GM12864 (cell line): ENCODE results near the gene UTP25.

Source experiments
- DNase-seq: peaks from one replicate; pipeline ENCODE4 v3.0.0-alpha.2; 2011; ENCODE audit warnings: low read depth
- H3K4me3 ChIP-seq: 2 replicates; pipeline ENCODE4 v1.5.1; 2011; ENCODE audit warnings: mild to moderate bottlenecking, low read depth, low read length, control low read depth
- CTCF ChIP-seq: IDR thresholded peaks from 2 replicates; pipeline ENCODE4 v1.5.1; 2011; ENCODE audit warnings: low read depth, mild to moderate bottlenecking, moderate library complexity, low read length, control low read depth, inconsistent platforms; ENCODE audit errors: missing control alignments

Gene UTP25

GRCh38 chr1:209816923-209817322 lies 10.8 kb upstream of the UTP25 start:
- TF ChIP-seq CTCF: no peak
- no peak overlapping the region for H3K4me3 ChIP-seq

GRCh38 chr1:209817691-209818090 lies 10.1 kb upstream of the UTP25 start:
- no peak overlapping the region for H3K4me3 ChIP-seq
- DNase-seq: no peak
- TF ChIP-seq CTCF: no peak

More at GRCh38 chr1:209816923-209817322, 10.8 kb upstream of the UTP25 start:
- no peak for DNase-seq

GRCh38 chr1:209819058-209819457 lies 8.7 kb upstream of the UTP25 start:
- no peak overlapping the region for H3K4me3 ChIP-seq
- DNase-seq: no peak
- no peak for TF ChIP-seq CTCF

GRCh38 chr1:209820986-209821385 lies 6.8 kb upstream of the UTP25 start:
- DNase-seq: no peak
- no peak overlapping the region for H3K4me3 ChIP-seq
- TF ChIP-seq CTCF: no peak

GRCh38 chr1:209822706-209823105 lies 5.1 kb upstream of the UTP25 start:
- TF ChIP-seq CTCF: no peak
- no peak for DNase-seq
- H3K4me3 ChIP-seq: no peak overlapping the region

- TF ChIP-seq CTCF: peak; percentile 68
- no peak overlapping the region for H3K4me3 ChIP-seq
- DNase-seq: no peak
Observed at GRCh38 chr1:209823143-209824041, 4.4 kb upstream of the UTP25 start.
